Loucy (cell line): ENCODE data around the gene SCN8A.
A peak's percentile ranks its signal among the peaks of the same experiment; 100 is the strongest.

ENCODE experiments used
- H2AFZ ChIP-seq: fragments of 200-600 bp; sonication (generic); 2 replicates; pipeline ENCODE4 v1.6.0; 2016; ENCODE audit warnings: antibody characterized with exemption, mild to moderate bottlenecking, low read length, moderate library complexity
- H3F3A ChIP-seq: fragments of 200-600 bp; 2 replicates; pipeline ENCODE4 v1.6.0; 2016; ENCODE audit warnings: antibody characterized with exemption, low read depth, mild to moderate bottlenecking
- H3K27me3 ChIP-seq: fragments of 200-600 bp; sonication (generic); 2 replicates; pipeline ENCODE4 v1.6.1; 2014; ENCODE audit warnings: low read length, mild to moderate bottlenecking; ENCODE audit not compliant: insufficient read depth, poor library complexity, severe bottlenecking
- H3K36me3 ChIP-seq: fragments of 200-600 bp; sonication (generic); 2 replicates; pipeline ENCODE4 v1.6.1; 2016; ENCODE audit warnings: low read length; ENCODE audit not compliant: insufficient read depth
- H3K4me1 ChIP-seq: fragments of 200-600 bp; sonication (generic); 2 replicates; pipeline ENCODE4 v1.5.1; 2014; ENCODE audit warnings: low read length, mild to moderate bottlenecking; ENCODE audit not compliant: insufficient read depth, poor library complexity, severe bottlenecking
- H3K4me2 ChIP-seq: fragments of 200-600 bp; sonication (generic); 2 replicates; pipeline ENCODE4 v1.6.0; 2014; ENCODE audit warnings: antibody characterized with exemption, low read length, low read depth, mild to moderate bottlenecking; ENCODE audit not compliant: poor library complexity, severe bottlenecking
- H3K4me3 ChIP-seq: fragments of 200-600 bp; sonication (generic); 2 replicates; pipeline ENCODE4 v1.5.1; 2014; ENCODE audit warnings: low read length, mild to moderate bottlenecking, mixed read lengths; ENCODE audit not compliant: poor library complexity, severe bottlenecking
- H3K79me2 ChIP-seq: fragments of 200-600 bp; sonication (generic); 2 replicates; pipeline ENCODE4 v1.6.1; 2014; ENCODE audit warnings: low read length; ENCODE audit not compliant: insufficient read depth
- H3K9ac ChIP-seq: fragments of 200-600 bp; sonication (generic); 2 replicates; pipeline ENCODE4 v1.6.0; 2014; ENCODE audit warnings: mild to moderate bottlenecking, low read depth, low read length, moderate library complexity; ENCODE audit not compliant: poor library complexity, severe bottlenecking
- H3K9me2 ChIP-seq: fragments of 200-600 bp; sonication (generic); replicated peaks from 2 replicates; pipeline ENCODE4 v1.6.1; 2016; ENCODE audit warnings: low read depth, low read length, mixed read lengths
- H3K9me3 ChIP-seq: fragments of 200-600 bp; sonication (generic); 2 replicates; pipeline ENCODE4 v1.6.1; 2014; ENCODE audit warnings: mild to moderate bottlenecking, antibody characterized with exemption, low read length, low read depth; ENCODE audit not compliant: insufficient read depth
- H4K20me1 ChIP-seq: fragments of 200-600 bp; sonication (generic); 2 replicates; pipeline ENCODE4 v1.6.0; 2014; ENCODE audit warnings: antibody characterized with exemption, low read length, mild to moderate bottlenecking; ENCODE audit not compliant: insufficient read depth, poor library complexity, severe bottlenecking
- EZH2phosphoT487 ChIP-seq: fragments of 200-600 bp; IDR thresholded peaks from 2 replicates; pipeline ENCODE4 v1.6.1; 2018; ENCODE audit warnings: antibody characterized with exemption, mild to moderate bottlenecking, moderate library complexity, borderline replicate concordance
- TF ChIP-seq, protein P1 (sequence below): fragments of 200-600 bp; sonication (generic); conservative IDR thresholded peaks from 2 replicates; pipeline ENCODE4 v1.5.1; 2014; ENCODE audit warnings: mild to moderate bottlenecking, antibody characterized with exemption, low read length

The SCN8A gene

DNA sequence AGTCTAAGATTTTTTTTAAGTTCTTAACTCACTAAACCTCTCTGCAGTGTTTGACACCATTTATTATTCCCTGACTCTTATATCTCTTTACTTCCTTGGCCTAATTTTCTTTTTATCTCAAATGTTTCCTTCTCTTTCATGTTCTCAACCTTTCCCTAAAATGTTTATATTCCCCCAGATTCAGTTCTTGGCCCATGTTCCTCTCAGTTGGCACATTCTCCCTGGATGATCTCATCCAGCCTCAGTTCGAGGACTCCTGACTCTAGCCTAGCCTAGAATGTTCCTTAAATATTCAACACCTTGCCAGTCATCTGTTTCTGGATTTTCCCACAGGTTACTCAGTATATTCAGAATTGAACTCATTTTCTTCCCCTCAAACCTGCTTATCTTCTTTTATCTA, 81.3 kb downstream of the SCN8A start:
- no peak for TF ChIP-seq EZH2phosphoT487
- TF ChIP-seq, protein P1, sequence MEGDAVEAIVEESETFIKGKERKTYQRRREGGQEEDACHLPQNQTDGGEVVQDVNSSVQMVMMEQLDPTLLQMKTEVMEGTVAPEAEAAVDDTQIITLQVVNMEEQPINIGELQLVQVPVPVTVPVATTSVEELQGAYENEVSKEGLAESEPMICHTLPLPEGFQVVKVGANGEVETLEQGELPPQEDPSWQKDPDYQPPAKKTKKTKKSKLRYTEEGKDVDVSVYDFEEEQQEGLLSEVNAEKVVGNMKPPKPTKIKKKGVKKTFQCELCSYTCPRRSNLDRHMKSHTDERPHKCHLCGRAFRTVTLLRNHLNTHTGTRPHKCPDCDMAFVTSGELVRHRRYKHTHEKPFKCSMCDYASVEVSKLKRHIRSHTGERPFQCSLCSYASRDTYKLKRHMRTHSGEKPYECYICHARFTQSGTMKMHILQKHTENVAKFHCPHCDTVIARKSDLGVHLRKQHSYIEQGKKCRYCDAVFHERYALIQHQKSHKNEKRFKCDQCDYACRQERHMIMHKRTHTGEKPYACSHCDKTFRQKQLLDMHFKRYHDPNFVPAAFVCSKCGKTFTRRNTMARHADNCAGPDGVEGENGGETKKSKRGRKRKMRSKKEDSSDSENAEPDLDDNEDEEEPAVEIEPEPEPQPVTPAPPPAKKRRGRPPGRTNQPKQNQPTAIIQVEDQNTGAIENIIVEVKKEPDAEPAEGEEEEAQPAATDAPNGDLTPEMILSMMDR = no peak

GRCh38 chr12:51675071-51675803, 84.2 kb downstream of the SCN8A start:
- Histone ChIP-seq H3K9ac (no peak overlapping the region), H3K27me3 (no peaks in the 10 kb centered on the region), H3K79me2 (no peaks in the 10 kb centered on the region), H3K36me3 (no peaks in the 10 kb centered on the region), H3K9me3 (no peaks in the 10 kb centered on the region), H3K4me2 (peak overlapping the region; percentile 12), H3K9me2 (no peaks in the 10 kb centered on the region), H3K4me3 (no peak overlapping the region), H2AFZ (peak overlapping the region; percentile 76), H3K4me1 (peaks cover 11% of the 10 kb centered on the region), H3F3A (no peaks in the 10 kb centered on the region), H4K20me1 (no peaks in the 10 kb centered on the region)
- no peak for TF ChIP-seq EZH2phosphoT487
- TF ChIP-seq, protein P1 = no peak

More for the DNA sequence above, 81.3 kb downstream of the SCN8A start:
- Histone ChIP-seq H3K4me3 (no peak overlapping the region), H3K27me3 (no peaks in the 10 kb centered on the region), H2AFZ (no peak overlapping the region), H3K9me2 (no peaks in the 10 kb centered on the region), H4K20me1 (no peaks in the 10 kb centered on the region), H3F3A (no peaks in the 10 kb centered on the region), H3K9ac (no peak overlapping the region), H3K79me2 (no peaks in the 10 kb centered on the region), H3K4me1 (peaks cover 23% of the 10 kb centered on the region), H3K36me3 (no peaks in the 10 kb centered on the region), H3K4me2 (no peak overlapping the region), H3K9me3 (no peaks in the 10 kb centered on the region)

DNA sequence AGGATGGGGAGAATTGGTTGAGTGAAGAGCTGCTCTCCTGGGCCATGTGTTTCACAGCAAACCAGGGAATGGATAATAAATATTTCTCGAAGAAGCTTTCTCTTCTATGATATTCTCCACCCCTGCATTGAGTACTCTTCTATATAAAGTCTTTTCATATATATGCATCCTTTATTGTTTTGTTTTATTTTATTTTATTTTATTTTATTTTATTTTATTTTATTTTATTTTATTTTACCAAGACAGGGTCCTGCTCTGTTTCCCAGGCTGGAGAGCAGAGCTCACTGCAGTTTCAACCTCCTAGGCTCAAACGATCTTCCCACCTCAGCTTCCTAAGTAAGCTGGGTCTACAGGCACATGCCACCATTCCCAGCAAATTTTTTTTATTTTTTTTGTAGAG, 85.8 kb downstream of the SCN8A start:
- H3K27me3 ChIP-seq = no peaks in the 10 kb centered on the region
- no peaks in the 10 kb centered on the region for H3K36me3 ChIP-seq
- H2AFZ ChIP-seq = no peak overlapping the region
- H3F3A ChIP-seq = no peaks in the 10 kb centered on the region
- no peaks in the 10 kb centered on the region for H4K20me1 ChIP-seq
- no peaks in the 10 kb centered on the region for H3K79me2 ChIP-seq
- H3K9me3 ChIP-seq = no peaks in the 10 kb centered on the region
- no peak overlapping the region for H3K4me2 ChIP-seq
- H3K4me1 ChIP-seq = peaks cover 11% of the 10 kb centered on the region
- H3K4me3 ChIP-seq = no peak overlapping the region
- H3K9me2 ChIP-seq = no peaks in the 10 kb centered on the region
- TF ChIP-seq EZH2phosphoT487 = no peak
- TF ChIP-seq, protein P1 = no peak
- H3K9ac ChIP-seq = no peak overlapping the region
